Activated CD8-positive, alpha-beta memory T cell treated with anti-CD3 and anti-CD28 coated beads for 24 hours (primary cell): ENCODE measurements around the gene SLC6A3.
"Not testable (repeated sequence)": the region's sequence is repeated elsewhere in the genome, so short reads cannot be mapped to it uniquely, and the experiment has no call there.

Source experiments
- DNase-seq: peaks from one replicate; pipeline ENCODE4 v3.0.0-alpha.2; 2020

SLC6A3 gene

DNA sequence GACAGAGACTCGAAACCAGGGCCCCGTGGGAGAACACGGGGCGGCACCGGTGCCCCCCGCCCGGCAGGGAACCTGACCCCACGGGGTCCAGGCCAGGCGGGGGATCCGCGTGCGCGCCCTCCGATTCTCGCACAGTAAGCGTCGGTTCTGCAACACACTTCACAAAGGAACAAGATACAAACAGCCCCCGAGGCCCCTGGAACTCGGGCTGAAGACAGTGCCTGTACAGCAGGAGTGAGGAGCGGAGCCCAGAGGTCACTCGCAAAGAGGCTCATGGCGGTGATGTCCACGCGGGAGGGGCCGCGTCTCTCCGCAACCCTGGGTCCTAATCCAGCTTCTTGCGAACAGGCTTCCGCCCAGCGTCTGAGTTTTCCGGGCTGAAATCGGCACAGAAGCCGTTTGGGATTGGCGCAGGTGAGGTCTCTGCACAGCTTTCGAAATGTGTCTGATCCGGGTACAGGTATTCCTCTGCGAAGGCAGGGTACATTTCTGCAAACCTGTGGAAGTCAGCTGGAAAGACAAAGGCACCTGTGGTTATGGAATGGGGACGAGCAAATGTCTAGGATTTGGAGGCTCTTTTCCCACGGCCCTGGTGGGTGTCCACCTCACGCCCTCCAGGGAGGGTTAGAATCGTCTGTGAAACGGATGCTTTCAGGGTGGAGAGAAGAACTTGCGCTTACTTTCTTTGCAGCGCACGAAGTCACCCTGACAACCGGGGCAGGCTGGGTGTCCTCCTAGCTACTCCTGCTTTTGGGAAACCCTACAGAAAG, 18.3 kb upstream of the SLC6A3 start:
- no peak for DNase-seq

DNA sequence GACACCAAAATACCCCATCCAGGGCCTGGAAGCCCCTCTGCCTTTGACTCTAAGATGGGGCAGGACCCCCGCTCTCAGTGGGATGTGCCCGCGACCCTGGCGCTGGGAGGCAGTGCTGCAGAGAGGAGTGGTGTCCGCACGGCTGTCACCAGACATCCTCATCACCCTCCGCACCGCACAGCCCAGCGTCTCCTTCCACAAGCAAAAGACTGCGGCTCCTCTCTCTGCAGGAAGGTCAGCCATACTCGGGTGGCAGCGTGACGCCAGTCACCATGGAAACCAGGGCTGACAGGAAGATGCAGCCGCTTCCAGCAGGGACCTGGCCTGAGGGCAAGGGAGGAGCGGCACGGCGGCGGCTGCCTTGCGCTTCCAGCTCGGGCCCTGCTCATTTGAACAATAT, 17.1 kb upstream of the SLC6A3 start:
- DNase-seq, result no peak

DNA sequence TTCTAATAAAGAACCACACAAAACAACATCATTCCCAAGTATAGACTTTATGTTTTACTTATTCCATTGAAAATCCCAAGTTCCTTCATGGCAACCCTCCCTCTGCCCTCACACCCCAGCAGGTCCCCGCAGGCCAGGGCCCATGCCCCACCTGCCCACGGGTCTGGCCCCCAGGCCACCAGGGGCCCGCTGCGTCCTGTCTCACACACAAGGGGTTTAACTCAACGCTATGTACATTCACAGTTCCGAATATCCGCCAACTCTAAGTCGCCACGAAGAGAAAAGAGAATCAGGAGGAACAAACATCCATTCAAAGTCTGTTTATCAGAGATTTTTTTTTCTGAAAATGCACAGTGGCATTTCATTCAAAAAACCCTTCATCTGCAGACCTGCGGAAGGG, 16.2 kb upstream of the SLC6A3 start:
- DNase-seq, result no peak

DNA sequence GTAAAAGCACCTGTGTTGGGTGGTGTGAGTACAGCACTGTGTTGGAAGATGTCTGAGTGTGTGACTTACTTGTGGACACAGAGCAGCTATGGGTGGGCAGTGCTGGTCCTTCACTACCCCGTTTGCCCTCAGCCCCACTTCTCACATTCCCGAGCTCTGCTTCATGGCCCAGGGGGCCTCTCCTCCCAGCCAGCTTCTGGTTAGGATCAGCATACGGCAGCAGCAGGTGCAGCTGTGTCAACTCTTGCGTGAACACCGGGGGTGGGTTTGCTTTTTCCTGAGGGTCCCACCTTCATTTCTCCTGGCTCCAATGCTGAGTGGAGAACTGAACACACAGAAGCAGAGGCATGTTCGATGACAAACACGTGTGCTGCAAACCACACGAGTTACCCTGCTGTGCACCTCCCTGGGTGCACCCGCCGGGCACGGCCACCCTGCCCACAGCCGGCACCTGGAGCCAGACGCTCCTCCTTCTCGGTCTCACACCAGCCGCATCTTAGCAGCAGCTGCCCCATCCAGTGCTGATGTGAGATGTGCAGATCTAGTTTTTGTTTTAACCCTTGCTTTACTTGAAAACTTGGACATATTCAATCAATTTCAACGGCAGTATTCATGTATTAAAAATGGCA, 14.9 kb upstream of the SLC6A3 start:
- no peak for DNase-seq

DNA sequence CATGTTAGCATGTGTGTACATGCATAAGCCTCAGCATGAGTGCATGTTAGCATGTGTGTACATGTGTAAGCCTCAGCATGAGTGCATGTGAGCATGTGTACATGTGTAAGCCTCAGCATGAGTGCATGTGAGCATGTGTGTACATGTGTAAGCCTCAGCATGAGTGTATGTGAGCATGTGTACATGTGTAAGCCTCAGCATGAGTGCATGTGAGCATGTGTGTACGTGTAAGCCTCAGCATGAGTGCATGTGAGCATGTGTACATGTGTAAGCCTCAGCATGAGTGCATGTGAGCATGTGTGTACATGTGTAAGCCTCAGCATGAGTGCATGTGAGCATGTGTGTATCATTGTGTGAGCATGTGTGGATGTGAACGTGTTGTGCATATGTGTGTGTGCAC, 14.2 kb upstream of the SLC6A3 start:
- not testable (repeated sequence) for DNase-seq

DNA sequence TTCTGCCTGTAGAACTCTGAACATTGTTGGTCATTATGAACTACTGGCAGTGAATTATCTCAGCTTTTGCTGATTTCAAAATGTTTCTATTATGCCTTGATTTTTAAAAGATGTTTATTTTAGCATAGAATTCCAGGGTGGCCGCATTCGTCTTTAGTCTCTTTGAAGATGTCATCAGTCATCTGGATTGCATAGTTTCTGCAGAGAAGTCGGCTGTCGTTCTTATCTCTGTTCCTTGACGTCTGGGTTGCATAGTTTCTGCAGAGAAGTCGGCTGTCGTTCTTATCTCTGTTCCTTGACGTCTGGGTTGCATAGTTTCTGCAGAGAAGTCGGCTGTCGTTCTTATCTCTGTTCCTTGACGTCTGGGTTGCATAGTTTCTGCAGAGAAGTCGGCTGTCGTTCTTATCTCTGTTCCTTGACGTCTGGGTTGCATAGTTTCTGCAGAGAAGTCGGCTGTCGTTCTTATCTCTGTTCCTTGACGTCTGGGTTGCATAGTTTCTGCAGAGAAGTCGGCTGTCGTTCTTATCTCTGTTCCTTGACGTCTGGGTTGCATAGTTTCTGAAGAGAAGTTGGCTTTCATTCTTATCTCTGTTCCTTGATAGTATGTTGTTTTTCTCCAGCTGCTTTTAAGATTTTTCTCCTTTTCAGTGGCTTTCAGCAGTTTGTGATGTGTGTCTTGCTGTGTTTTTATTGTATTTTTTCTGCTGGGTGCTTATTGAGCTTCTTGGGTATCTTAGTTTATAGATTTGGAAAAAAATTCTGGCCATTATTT, 11.1 kb upstream of the SLC6A3 start:
- not testable (repeated sequence) for DNase-seq

DNA sequence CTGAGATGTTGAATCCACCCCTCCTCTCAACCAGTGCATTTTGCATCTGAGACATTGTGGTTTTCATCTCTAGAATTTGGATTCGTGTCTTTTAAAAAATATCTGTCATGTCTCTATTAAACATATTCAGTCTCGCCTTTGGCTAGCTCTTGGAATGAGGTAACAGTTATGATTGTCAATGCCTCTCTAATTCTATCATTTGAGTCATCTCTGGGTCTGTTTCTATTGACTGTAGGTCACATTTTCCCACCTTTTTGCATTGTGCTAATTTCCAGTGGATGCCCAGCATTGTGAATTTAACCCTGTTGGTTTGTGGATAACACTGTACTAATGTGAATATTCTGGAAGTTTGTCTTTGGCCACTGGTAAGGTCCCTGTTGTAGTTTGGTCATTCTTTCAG, 8.4 kb upstream of the SLC6A3 start:
- DNase-seq, result no peak

DNA sequence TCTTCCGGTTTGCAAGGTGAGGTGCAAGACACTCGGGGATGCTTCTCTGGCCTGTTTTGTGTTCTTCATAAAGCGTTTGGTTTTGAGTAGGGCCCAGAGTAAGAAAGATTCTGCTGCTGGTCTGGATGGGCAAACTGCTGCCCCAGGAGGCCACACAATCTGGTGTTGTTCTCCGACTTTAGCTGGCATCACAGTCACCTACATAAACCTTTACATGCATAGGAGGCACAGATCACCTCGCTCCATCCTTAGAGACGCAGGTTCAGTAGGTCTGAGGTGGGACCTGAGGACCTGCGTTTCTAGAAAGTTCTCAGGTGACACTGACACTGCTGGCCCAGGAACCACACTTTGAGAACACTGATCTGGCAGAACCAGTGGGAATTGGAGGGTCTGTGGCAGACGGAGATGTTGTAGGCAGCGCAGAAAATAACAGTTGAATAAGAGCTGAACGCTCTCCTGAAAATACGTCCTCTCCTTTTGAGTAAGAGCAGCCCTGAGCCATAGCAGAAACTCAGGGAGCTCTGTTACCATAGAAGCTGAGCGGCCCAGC, 3.9 kb upstream of the SLC6A3 start:
- DNase-seq, result peak; percentile 57

DNA sequence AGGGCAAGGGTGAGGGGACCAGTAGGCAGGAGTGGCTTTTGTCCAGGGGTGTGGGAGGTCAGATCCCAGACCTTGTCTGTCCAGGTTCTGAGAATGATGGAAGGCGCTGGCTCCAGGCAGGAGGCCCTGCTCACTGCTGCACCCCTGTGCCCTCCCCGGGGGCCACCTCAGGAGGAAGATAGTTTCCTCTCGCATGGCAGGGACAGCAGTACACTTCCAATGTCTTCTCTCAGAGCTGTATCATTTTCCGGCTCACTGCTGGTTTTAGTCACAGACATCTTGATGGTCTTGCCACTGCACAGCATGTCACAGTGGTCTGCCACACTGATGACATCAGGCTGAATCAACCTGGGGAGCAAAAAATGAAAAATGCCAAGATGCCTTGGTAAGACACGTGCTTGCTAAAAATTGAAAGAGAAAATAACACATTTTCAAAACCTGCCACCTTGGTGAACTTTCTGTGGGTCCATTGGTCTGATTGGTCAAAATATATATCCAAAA, 3.3 kb upstream of the SLC6A3 start:
- peak; percentile 67 for DNase-seq

DNA sequence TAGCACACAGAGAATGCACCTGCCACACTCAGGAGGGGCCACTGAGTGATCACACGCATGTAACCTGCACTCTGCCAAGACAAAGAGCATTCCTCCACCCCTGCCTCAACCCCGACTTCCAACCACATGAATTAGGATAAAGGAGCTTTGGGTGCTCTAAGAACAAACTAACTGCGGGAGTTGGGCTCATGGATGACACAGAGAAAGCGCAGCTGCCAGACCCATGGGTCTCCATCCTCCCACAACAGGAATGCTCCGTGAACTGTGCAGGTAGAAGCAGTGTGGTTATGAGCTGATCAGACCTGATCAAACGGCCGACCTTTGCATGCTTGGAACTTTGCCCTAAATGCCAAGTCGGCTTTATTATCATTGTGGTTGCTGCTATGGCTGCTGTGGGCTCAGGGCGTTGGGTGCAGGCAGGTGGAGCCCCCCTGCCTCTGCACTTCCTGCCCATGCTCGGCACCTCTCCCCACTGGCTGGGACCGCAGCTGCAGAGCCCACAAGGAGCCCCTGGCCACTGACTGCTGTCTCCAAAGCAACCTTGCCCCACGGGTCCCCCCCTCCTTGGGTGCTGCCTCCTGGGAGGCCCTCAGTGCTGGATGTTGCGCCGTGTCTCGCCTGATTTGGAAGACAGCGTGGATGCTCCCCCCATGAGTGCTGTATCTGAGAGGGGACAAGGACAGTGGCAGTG, 2.6 kb upstream of the SLC6A3 start:
- peak; percentile 72 for DNase-seq

DNA sequence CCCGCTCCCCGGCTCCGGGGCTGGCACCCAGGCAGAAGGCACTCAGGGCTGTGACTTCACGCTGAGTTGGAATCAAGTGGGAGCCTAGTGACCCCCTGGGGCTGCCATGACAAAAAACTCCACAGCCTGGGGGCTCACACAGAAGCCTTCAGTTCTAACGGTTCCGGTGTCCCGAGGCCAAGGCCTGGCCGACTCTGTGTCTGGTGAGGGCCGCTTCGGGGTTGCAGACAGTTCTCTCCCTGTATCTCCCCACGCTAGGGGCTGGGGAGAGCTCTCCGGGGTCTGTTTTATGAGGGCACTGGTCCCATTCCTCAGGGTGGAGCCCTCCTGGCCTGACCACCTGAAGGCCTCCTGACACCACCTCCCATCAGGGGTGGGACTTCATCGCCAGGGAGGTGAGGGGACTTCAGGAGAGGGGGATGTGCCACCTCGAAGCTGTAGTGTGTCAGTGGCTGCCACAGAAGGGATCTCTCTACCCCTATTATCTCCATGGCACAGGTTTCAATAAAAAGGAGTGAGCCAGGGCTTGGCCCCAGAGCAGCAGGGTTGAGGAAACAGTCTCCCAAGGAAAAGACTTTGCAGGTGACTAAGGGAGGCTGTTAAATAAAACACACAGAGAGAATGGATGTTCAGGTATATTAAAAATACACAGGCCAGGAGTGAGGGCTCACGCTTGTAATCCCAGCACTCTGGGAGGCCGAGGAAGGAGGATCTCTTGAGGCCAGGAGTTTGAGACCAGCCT, 1.5 kb upstream of the SLC6A3 start:
- DNase-seq, result peak; percentile 60

DNA sequence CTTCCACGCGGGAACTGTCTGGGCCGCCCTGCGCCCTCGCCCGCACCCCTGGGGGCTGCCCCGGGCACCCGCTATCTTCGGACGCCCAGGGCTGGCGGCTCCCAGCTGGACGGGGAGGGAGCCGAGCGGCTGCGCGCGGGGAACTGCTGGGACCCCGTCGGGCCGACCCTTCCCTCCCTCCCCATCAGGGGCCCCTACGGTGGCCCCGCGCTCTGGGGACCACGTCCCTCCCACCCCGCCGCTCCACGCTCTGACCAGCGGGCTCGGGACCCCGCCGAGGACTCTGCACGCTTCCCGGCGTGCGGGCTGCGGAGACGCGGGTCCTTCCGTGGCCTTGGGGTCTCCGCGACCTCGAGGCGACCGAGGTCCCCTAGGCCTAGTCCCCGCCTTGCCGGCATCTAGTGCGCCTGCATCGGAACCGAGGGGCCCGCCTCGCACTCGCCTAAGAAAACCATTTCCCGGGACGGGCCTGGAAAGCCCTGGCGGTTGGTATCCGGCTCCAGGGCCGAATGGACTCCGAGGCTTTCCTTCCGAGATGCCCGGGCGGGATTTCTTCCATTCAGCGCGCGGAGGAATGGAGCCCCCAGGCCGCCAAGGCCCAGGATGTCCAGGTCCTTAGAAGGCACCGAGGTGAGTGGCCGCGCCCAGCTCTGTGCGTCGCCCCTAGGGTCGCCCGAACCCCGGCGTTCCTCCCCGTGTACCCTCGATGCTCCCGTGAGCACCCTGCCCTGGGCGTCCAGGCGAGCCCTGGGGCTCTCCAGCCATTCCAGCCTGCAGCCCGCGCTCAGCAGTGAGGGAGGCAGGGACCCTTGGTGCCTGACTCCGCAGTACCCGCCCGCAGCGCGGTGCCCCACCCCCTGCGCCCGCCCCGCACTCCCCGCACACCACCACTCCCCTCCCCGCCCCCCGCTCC, 705 bp upstream of the SLC6A3 start:
- peak; percentile 58 for DNase-seq

DNA sequence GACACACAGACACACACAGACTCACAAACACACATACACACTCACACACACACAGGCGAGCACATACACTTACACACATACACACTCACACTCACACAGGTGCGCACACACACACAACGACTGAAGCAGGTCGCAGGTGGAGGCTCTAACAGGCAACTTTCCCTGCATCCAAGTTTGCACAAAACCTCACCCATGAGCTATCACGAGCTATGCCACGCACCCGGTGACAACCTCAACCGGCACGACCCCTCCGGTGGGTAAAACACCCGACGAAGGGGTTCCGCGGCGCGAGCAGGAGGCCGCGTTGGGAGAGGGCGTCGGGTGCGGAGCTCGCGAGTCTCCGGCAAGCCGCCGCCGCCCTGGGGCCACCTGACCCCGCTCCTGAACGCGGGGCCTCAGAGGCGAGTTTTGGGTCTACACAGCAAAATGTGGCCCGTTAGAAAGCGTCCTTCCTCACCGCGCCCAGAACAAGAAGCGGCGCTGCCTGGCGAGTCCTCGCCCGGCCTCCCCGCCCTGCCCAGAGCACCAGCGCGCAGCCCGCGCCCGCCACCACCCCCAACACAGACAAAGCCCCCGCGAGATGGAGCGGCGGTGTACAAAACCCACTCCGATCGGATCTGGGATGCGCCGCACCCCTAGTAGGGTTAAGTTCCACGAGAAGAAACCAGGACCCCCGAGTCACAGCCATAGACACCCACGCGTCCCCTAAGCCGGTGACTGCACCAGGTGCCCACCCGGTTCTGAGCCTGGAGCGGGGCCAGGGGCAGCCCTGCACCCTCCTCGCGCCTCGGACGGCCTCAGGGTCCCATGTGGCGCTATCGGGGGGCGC, 665 bp downstream of the SLC6A3 start:
- peak; percentile 66 for DNase-seq

DNA sequence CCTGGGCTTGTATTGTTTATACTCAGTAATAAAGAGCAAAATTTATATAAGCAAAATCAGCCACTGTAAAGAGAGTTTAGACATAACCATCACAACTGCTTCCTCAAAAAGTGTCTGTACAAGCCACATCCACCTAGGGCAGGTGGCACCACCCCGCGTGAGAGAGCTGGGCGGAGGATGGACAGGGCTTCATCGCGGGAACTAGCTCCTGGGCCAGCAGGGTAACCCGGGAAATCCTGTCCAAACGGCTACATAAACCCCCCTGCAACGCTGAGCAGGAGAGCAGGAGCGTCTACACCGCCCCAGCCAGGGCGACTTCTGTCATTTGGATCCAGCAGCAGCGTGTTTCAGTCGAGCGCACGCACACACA, 1.3 kb downstream of the SLC6A3 start:
- no peak for DNase-seq

DNA sequence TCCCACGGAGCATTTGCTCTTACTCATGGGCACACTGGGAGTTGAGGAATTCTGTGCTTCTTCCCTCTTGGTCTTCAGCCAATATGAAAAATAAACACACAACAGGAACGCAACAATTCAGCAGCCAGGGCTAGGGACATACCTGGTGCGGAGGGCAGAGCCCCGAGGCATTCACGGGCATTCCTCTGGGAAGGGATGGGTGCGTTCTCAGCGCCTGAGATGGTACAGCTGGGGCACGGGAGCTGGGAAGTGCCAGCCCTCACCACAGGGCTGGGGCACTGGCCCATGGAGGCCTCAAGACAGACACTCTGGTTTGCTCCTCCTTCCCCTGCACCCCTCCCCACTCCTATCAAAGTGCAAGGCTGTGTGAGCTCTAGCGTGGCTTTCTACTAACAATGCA, 2.1 kb downstream of the SLC6A3 start:
- no peak for DNase-seq

DNA sequence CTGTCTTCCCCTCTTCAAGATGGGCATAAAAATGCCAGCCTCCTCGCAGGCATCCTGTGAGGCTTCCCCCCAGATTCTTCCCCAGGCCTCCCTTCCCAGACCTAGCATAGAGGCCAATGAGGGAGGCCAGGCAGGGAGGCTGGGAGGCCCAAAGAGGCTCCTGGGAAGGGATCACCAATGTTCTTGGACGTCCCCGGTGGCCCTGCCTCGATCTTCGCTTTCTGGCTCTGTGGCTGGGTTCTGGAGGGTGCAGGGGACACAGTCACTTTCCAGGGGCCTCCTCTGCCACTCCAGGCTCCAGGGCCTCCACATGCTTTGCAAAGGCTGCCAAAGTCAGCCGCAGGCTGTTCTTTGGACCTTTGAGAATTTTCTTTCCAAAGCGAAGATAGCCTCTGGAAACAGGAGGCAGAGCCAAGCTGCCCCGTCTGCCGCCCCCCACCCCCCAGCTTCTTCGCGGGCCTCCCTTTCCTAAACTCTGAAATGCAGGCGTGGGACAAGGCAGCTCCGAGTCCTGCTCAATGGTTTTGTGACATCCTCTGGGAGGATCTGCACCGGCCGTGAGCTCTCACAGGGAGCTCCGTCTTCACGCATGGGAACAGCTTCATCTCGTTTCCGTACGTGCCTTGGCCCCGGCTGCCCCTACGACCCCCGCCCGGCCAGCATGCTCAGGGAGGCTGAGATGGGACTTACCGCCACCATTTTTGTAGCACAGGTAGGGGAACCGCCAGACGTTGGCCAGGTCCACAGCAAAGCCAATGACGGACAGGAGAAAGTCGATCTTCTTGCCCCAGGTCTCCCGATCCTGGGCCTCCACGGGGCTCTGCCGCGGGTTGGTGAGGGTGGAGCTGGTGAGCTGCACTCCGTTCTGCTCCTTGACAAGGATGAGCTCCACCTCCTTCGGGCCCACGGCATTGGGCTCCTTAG, 2.8 kb downstream of the SLC6A3 start:
- peak; percentile 54 for DNase-seq

DNA sequence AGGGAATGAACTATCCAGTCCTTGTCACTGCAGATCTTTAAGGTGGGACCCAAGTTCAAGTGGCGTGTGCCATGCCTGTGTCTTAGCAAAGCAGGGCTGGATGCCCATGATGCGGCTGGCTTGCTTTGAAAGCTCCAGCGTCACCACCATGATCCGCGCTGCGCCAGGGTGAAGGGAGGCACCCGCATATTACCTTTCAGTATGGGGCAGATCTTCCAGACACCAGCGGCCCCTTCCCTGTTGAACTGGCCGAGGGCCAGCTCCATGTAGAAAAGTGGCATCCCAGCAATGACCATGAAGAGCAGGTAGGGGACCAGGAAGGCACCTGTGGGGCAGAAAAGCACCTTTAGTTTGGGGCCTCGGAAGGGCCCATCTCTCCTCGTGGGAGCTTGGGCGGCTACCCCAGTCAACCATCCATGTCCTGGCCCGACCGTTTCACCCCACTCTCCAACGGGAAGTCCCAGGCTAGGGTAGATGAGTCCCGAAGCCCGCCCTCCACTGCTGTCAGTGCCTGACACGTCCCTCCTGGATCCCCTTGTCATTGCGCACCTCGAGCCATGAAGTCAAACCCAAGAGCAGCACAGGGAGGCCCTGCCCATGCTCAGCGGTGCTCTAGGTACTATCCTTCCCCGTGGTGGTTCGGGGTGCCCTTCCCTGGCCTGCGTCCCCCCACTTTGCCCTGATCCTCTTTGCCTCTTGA, 3.9 kb downstream of the SLC6A3 start:
- DNase-seq, result peak; percentile 50

DNA sequence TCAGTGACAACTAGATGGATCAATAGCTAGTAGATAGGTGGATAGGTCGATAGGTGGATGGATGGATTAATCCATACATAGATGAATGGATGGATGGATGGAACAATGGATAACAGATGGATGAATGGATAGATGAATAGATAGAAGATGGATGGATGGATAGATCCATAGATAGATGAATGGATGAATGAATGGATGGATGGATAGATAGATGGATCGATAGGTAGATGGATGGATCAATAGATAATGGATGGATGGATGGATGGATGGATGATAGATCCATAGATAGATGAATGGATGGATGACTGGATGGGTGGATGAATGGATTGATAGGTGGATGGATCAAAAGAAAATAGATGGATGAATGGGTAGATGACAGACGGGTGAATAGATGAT, 5.1 kb downstream of the SLC6A3 start:
- DNase-seq, result no peak
